HepG2 (cell line): ENCODE data around the gene GBA2. TPM values are rescaled to one million over a fixed set of nuclear protein-coding genes. Genes with fewer than 3 reads are reported as not detected.

Source experiments
- ARID2 ChIP-seq: sonication (generic); formaldehyde crosslinking; IDR thresholded peaks from 2 replicates; pipeline ENCODE4 v1.8.1; 2022; ENCODE audit warnings: mild to moderate bottlenecking, missing genetic modification reagents, borderline replicate concordance
- ELF3 ChIP-seq: IDR thresholded peaks from 2 replicates; pipeline ENCODE4 v1.6.1; 2016; ENCODE audit warnings: missing genetic modification reagents, missing compliant biosample characterization
- ERF ChIP-seq: IDR thresholded peaks from 2 replicates; pipeline ENCODE4 v1.6.1; 2018; ENCODE audit warnings: missing biosample characterization, missing genetic modification reagents
- ESRRA ChIP-seq: sonication (generic); formaldehyde crosslinking; IDR thresholded peaks from 2 replicates; pipeline ENCODE4 v1.5.1; 2020; ENCODE audit warnings: mild to moderate bottlenecking, low read depth, missing genetic modification reagents
- HNRNPK ChIP-seq: fragments of 200-400 bp; formaldehyde crosslinking; IDR thresholded peaks from 2 replicates; pipeline ENCODE4 v1.6.1; 2018; ENCODE audit warnings: low read length, low read depth, moderate library complexity, mild to moderate bottlenecking; ENCODE audit not compliant: poor library complexity, severe bottlenecking
- MAFG ChIP-seq: sonication (generic); formaldehyde crosslinking; IDR thresholded peaks from 2 replicates; pipeline ENCODE4 v1.5.1; 2020; ENCODE audit warnings: mild to moderate bottlenecking, missing genetic modification reagents
- NR2F2 ChIP-seq: IDR thresholded peaks from 2 replicates; pipeline ENCODE4 v1.6.1; 2012; ENCODE audit warnings: low read depth, inconsistent platforms, borderline replicate concordance
- RXRA ChIP-seq: sonication (generic); formaldehyde crosslinking; IDR thresholded peaks from 2 replicates; pipeline ENCODE4 v1.5.1; 2020; ENCODE audit warnings: missing genetic modification reagents
- SKI ChIP-seq: fragments of 450-650 bp; IDR thresholded peaks from one replicate; pipeline ENCODE4 v1.6.1; 2018; ENCODE audit warnings: mild to moderate bottlenecking; ENCODE audit not compliant: partially characterized antibody
- SP4 ChIP-seq: sonication (generic); formaldehyde crosslinking; IDR thresholded peaks from 2 replicates; pipeline ENCODE4 v1.8.1; 2023; ENCODE audit warnings: mild to moderate bottlenecking, missing genetic modification reagents
- SP5 ChIP-seq: IDR thresholded peaks from 2 replicates; pipeline ENCODE4 v1.6.1; 2016; ENCODE audit warnings: low read depth, borderline replicate concordance
- TAF1 ChIP-seq: sonication (generic); formaldehyde crosslinking; IDR thresholded peaks from 2 replicates; pipeline ENCODE4 v1.4.0; 2020; ENCODE audit warnings: missing genetic modification reagents
- TCF7 ChIP-seq: sonication (generic); IDR thresholded peaks from 2 replicates; pipeline ENCODE4 v1.6.1; 2016; ENCODE audit warnings: antibody characterized with exemption, low read depth
- ZNF674 ChIP-seq: sonication (generic); formaldehyde crosslinking; IDR thresholded peaks from 2 replicates; pipeline ENCODE4 v1.5.0; 2020; ENCODE audit warnings: low read depth, mild to moderate bottlenecking, missing genetic modification reagents
- ZNF766 ChIP-seq: sonication (generic); formaldehyde crosslinking; IDR thresholded peaks from 2 replicates; pipeline ENCODE4 v1.5.0; 2020; ENCODE audit warnings: missing genetic modification reagents, borderline replicate concordance
- ZNF777 ChIP-seq: sonication (generic); formaldehyde crosslinking; IDR thresholded peaks from 2 replicates; pipeline ENCODE4 v1.4.0; 2020; ENCODE audit warnings: missing genetic modification reagents
- polyA plus RNA-seq, 8 experiments: library from polyadenylated mRNA; depleted of rRNA in 3 of 8; stranded (reverse) in 7 of 8; unstranded in 1 of 8; fragments of >200 nt; fragmentation: Illumina TruSeq in 4 of 8; extraction: Trizol in 4 of 8; gene quantifications; 2 replicates each; pipeline versions ENCODE4 v1.2.1 to v1.2.3, GENCODE V29; 2011 to 2016; ENCODE audit warnings: low read depth in 4 of 8, missing spikeins in 1 of 8, mixed read lengths in 1 of 8; ENCODE audit not compliant: insufficient read depth in 1 of 8
- total RNA-seq, 5 experiments: library from RNA; depleted of rRNA; stranded (reverse); fragments of >200 nt; fragmentation: Illumina TruSeq; extraction: Trizol; gene quantifications; 2 replicates each; pipeline ENCODE4 v1.2.3, GENCODE V29; 2016; ENCODE audit warnings: low read depth in 1 of 5
- TF ChIP-seq, protein P1 (sequence below): sonication (generic); formaldehyde crosslinking; IDR thresholded peaks from 2 replicates; pipeline ENCODE4 v1.5.0; 2020; ENCODE audit warnings: mild to moderate bottlenecking, missing genetic modification reagents, borderline replicate concordance
- TF ChIP-seq, protein P2 (sequence below): sonication (generic); formaldehyde crosslinking; IDR thresholded peaks from 2 replicates; pipeline ENCODE4 v1.4.0; 2020; ENCODE audit warnings: missing genetic modification reagents
- TF ChIP-seq, protein P3 (sequence below): sonication (generic); formaldehyde crosslinking; IDR thresholded peaks from 2 replicates; pipeline ENCODE4 v1.5.1; 2020; ENCODE audit warnings: mild to moderate bottlenecking, missing genetic modification reagents, moderate library complexity
- TF ChIP-seq, protein P4 (sequence below): sonication (generic); formaldehyde crosslinking; IDR thresholded peaks from 2 replicates; pipeline ENCODE4 v1.9.0; 2022; ENCODE audit warnings: low read depth, missing genetic modification reagents
- TF ChIP-seq, protein P5 (sequence below): IDR thresholded peaks from 2 replicates; pipeline ENCODE4 v1.6.1; 2012; ENCODE audit warnings: inconsistent platforms

Gene GBA2
- total and polyA plus RNA-seq, 2 of the 13 experiments (the other 11 are each of a cell fraction or from before 2014, with no cell fraction given), result 37.5 to 86.1 TPM

DNA sequence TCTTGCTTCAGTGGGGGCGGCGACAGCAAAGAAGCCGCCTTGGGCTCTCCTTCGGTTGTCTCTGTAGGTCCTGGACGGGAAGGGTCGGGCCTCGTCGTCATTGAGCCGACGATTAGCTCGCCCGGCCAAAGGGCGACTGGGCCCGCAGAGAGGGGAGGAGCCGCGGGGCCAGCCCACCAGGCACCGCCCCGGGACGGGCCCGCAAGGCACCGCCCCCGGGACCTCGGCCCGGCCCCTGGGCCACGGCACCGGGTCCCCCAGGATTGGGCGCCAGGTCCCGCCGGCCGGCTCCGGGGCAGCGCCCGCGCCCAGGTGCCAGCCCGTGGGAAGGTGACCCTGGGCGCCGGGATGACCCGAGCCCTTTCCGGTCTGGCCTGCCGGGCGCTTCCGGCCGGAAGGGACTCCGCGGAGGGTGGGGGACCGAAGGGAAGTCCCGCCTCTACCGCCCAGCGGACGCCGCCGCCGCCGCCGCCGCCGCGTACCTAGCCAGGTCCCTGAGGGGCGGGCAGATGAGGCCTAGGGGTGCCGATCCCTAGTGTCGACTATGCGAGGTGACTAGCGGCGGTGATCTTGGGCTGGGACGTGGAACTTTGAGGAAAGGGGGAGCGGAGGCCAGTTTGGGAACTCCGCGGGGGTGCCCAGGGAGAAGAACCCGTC is at the start of gene GBA2, which contains the start of gene RGP1 (continued):
- TF ChIP-seq, protein P1, sequence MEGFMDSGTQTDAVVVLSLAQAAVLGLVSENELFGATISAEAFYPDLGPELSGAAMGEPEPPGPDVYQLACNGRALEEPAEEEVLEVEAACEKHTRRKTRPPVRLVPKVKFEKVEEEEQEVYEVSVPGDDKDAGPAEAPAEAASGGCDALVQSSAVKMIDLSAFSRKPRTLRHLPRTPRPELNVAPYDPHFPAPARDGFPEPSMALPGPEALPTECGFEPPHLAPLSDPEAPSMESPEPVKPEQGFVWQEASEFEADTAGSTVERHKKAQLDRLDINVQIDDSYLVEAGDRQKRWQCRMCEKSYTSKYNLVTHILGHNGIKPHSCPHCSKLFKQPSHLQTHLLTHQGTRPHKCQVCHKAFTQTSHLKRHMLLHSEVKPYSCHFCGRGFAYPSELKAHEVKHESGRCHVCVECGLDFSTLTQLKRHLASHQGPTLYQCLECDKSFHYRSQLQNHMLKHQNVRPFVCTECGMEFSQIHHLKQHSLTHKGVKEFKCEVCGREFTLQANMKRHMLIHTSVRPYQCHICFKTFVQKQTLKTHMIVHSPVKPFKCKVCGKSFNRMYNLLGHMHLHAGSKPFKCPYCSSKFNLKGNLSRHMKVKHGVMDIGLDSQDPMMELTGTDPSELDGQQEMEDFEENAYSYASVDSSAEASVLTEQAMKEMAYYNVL (CRISPR knock-in tag), result no peak
- no peak for TF ChIP-seq MAFG (CRISPR knock-in tag)
- TF ChIP-seq, protein P2, sequence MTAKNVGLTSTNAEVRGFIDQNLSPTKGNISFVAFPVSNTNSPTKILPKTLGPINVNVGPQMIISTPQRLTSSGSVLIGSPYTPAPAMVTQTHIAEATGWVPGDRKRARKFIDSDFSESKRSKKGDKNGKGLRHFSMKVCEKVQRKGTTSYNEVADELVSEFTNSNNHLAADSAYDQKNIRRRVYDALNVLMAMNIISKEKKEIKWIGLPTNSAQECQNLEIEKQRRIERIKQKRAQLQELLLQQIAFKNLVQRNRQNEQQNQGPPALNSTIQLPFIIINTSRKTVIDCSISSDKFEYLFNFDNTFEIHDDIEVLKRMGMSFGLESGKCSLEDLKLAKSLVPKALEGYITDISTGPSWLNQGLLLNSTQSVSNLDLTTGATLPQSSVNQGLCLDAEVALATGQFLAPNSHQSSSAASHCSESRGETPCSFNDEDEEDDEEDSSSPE, result peak; percentile 36; the same call in 1 of the 2 replicates
- TF ChIP-seq ESRRA, result peak; percentile 93
- TF ChIP-seq, protein P3, sequence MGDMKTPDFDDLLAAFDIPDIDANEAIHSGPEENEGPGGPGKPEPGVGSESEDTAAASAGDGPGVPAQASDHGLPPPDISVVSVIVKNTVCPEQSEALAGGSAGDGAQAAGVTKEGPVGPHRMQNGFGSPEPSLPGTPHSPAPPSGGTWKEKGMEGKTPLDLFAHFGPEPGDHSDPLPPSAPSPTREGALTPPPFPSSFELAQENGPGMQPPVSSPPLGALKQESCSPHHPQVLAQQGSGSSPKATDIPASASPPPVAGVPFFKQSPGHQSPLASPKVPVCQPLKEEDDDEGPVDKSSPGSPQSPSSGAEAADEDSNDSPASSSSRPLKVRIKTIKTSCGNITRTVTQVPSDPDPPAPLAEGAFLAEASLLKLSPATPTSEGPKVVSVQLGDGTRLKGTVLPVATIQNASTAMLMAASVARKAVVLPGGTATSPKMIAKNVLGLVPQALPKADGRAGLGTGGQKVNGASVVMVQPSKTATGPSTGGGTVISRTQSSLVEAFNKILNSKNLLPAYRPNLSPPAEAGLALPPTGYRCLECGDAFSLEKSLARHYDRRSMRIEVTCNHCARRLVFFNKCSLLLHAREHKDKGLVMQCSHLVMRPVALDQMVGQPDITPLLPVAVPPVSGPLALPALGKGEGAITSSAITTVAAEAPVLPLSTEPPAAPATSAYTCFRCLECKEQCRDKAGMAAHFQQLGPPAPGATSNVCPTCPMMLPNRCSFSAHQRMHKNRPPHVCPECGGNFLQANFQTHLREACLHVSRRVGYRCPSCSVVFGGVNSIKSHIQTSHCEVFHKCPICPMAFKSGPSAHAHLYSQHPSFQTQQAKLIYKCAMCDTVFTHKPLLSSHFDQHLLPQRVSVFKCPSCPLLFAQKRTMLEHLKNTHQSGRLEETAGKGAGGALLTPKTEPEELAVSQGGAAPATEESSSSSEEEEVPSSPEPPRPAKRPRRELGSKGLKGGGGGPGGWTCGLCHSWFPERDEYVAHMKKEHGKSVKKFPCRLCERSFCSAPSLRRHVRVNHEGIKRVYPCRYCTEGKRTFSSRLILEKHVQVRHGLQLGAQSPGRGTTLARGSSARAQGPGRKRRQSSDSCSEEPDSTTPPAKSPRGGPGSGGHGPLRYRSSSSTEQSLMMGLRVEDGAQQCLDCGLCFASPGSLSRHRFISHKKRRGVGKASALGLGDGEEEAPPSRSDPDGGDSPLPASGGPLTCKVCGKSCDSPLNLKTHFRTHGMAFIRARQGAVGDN, result peak; percentile 84
- peak; percentile 44 for TF ChIP-seq HNRNPK
- TF ChIP-seq ZNF777 (CRISPR knock-in tag), result peak; percentile 83
- no peak for TF ChIP-seq ZNF674 (CRISPR knock-in tag)
- 0 out of 2 replicates have a peak, but pooled peaks have one; percentile 5 for TF ChIP-seq SP5
- TF ChIP-seq RXRA (CRISPR knock-in tag), result peak; percentile 24; the same call in 1 of the 2 replicates
- TF ChIP-seq, protein P4, sequence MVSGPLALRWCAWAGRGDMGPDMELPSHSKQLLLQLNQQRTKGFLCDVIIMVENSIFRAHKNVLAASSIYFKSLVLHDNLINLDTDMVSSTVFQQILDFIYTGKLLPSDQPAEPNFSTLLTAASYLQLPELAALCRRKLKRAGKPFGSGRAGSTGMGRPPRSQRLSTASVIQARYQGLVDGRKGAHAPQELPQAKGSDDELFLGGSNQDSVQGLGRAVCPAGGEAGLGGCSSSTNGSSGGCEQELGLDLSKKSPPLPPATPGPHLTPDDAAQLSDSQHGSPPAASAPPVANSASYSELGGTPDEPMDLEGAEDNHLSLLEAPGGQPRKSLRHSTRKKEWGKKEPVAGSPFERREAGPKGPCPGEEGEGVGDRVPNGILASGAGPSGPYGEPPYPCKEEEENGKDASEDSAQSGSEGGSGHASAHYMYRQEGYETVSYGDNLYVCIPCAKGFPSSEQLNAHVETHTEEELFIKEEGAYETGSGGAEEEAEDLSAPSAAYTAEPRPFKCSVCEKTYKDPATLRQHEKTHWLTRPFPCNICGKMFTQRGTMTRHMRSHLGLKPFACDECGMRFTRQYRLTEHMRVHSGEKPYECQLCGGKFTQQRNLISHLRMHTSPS (CRISPR knock-in tag), result peak; percentile 89
- 0 out of 2 replicates have a peak, but pooled peaks have one; percentile 65 for TF ChIP-seq ARID2 (CRISPR knock-in tag)
- TF ChIP-seq ERF (CRISPR knock-in tag), result peak; percentile 55; the same call in 1 of the 2 replicates
- no peak for TF ChIP-seq TCF7
- TF ChIP-seq SKI, result peak; percentile 56
- 0 out of 2 replicates have a peak, but pooled peaks have one; percentile 40 for TF ChIP-seq ZNF766
- peak; percentile 5 for TF ChIP-seq ELF3 (CRISPR knock-in tag)
- TF ChIP-seq, protein P5, sequence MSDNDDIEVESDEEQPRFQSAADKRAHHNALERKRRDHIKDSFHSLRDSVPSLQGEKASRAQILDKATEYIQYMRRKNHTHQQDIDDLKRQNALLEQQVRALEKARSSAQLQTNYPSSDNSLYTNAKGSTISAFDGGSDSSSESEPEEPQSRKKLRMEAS, result peak; percentile 62; the same call in 1 of the 2 replicates
- TF ChIP-seq SP4 (CRISPR knock-in tag), result peak; percentile 76
- TF ChIP-seq TAF1 (CRISPR knock-in tag), result peak; percentile 50; the same call in 1 of the 2 replicates
- TF ChIP-seq NR2F2, result 0 out of 2 replicates have a peak, but pooled peaks have one; percentile 15
